Measurements from ENCODE around the gene MAST4.

The MAST4 gene

GRCh38 chr5:66851306-66851705 lies 255.1 kb downstream of the MAST4 start:
- peaks cover 11 to 18% (median 15%) of the 10 kb centered on the region in 4 experiments for H3K4me1 ChIP-seq (ENCODE audit: control extremely low read depth in 1 of 4, control insufficient read depth in 4 of 4, insufficient read depth in 4 of 4, low read length in 3 of 4)
- H3K36me3 ChIP-seq (ENCODE audit: control insufficient read depth in 4 of 4, insufficient read depth in 4 of 4, low read length in 3 of 4), result no peaks in the 10 kb centered on the region
- ChIA-PET POLR2A (no interaction called here), CTCF (no interaction called here)
- no peak for DNase-seq
- no peak overlapping the region for H3K27ac ChIP-seq (ENCODE audit: insufficient read depth in 1 of 2, low read depth in 1 of 2, low read length in 2 of 2, poor library complexity in 1 of 2, severe bottlenecking in 2 of 2)
- H3K9me3 ChIP-seq (ENCODE audit: control extremely low read depth in 1 of 5, control insufficient read depth in 4 of 5, insufficient read depth in 2 of 5, low read depth in 1 of 5, low read length in 4 of 5), result no peaks in the 10 kb centered on the region
- no peaks in the 10 kb centered on the region for H3K27me3 ChIP-seq (replicated peaks in 2 of 5; ENCODE audit: control insufficient read depth in 4 of 5, insufficient read depth in 5 of 5, low read length in 4 of 5)
- WGBS (ENCODE audit: insufficient coverage), result no CpG with 5 or more reads among the region's 2 CpGs
- H3K4me3 ChIP-seq (ENCODE audit: control insufficient read depth in 1 of 7, extremely low read depth in 1 of 7, insufficient read depth in 4 of 7, low read depth in 2 of 7, low read length in 6 of 7), result no peak overlapping the region

- Histone ChIP-seq H3K9me3 (ENCODE audit: control extremely low read depth in 1 of 5, control insufficient read depth in 4 of 5, insufficient read depth in 2 of 5, low read depth in 1 of 5, low read length in 4 of 5) (no peaks in the 10 kb centered on the region), H3K27ac (ENCODE audit: insufficient read depth in 1 of 2, low read depth in 1 of 2, low read length in 2 of 2, poor library complexity in 1 of 2, severe bottlenecking in 2 of 2) (no peak overlapping the region), H3K4me1 (ENCODE audit: control extremely low read depth in 1 of 4, control insufficient read depth in 4 of 4, insufficient read depth in 4 of 4, low read length in 3 of 4) (peaks cover 4 to 11% (median 8%) of the 10 kb centered on the region in 4 experiments), H3K4me3 (ENCODE audit: control insufficient read depth in 1 of 7, extremely low read depth in 1 of 7, insufficient read depth in 4 of 7, low read depth in 2 of 7, low read length in 6 of 7) (no peak overlapping the region), H3K27me3 (replicated peaks in 2 of 5; ENCODE audit: control insufficient read depth in 4 of 5, insufficient read depth in 5 of 5, low read length in 4 of 5) (peaks cover 0 to 4% (median 0%) of the 10 kb centered on the region in 5 experiments), H3K36me3 (ENCODE audit: control insufficient read depth in 4 of 4, insufficient read depth in 4 of 4, low read length in 3 of 4) (no peaks in the 10 kb centered on the region)
- ChIA-PET POLR2A (no interaction called here), CTCF (no interaction called here)
- 100% methylated on average over 3 of the region's 4 CpGs for WGBS (ENCODE audit: insufficient coverage)
- DNase-seq, result no peak
These were observed 258.2 kb downstream of the MAST4 start for GRCh38 chr5:66854416-66854815.

- Histone ChIP-seq H3K4me1 (ENCODE audit: control extremely low read depth in 1 of 4, control insufficient read depth in 4 of 4, insufficient read depth in 4 of 4, low read length in 3 of 4) (peaks cover under 1 to 10% (median 4%) of the 10 kb centered on the region in 4 experiments), H3K4me3 (ENCODE audit: control insufficient read depth in 1 of 7, extremely low read depth in 1 of 7, insufficient read depth in 4 of 7, low read depth in 2 of 7, low read length in 6 of 7) (no peak overlapping the region), H3K27me3 (replicated peaks in 2 of 5; ENCODE audit: control insufficient read depth in 4 of 5, insufficient read depth in 5 of 5, low read length in 4 of 5) (peaks cover 0 to 12% (median 4%) of the 10 kb centered on the region in 5 experiments), H3K36me3 (ENCODE audit: control insufficient read depth in 4 of 4, insufficient read depth in 4 of 4, low read length in 3 of 4) (no peaks in the 10 kb centered on the region), H3K27ac (ENCODE audit: insufficient read depth in 1 of 2, low read depth in 1 of 2, low read length in 2 of 2, poor library complexity in 1 of 2, severe bottlenecking in 2 of 2) (no peak overlapping the region), H3K9me3 (ENCODE audit: control extremely low read depth in 1 of 5, control insufficient read depth in 4 of 5, insufficient read depth in 2 of 5, low read depth in 1 of 5, low read length in 4 of 5) (no peaks in the 10 kb centered on the region)
- POLR2A ChIA-PET, result no interaction called here
- WGBS (ENCODE audit: insufficient coverage), result no CpG with 5 or more reads among the region's 2 CpGs
- CTCF ChIA-PET, result no interaction called here
- peak in 2 of 3 donors; percentile 40 to 66 for DNase-seq
These were observed 260.0 kb downstream of the MAST4 start for GRCh38 chr5:66856041-66856805.

- H3K27ac ChIP-seq (ENCODE audit: insufficient read depth in 1 of 2, low read depth in 1 of 2, low read length in 2 of 2, poor library complexity in 1 of 2, severe bottlenecking in 2 of 2), result no peak overlapping the region
- POLR2A ChIA-PET, result no interaction called here
- H3K9me3 ChIP-seq (ENCODE audit: control extremely low read depth in 1 of 5, control insufficient read depth in 4 of 5, insufficient read depth in 2 of 5, low read depth in 1 of 5, low read length in 4 of 5), result no peaks in the 10 kb centered on the region
- H3K36me3 ChIP-seq (ENCODE audit: control insufficient read depth in 4 of 4, insufficient read depth in 4 of 4, low read length in 3 of 4), result no peaks in the 10 kb centered on the region
- CTCF ChIA-PET, result no interaction called here
- H3K4me3 ChIP-seq (ENCODE audit: control insufficient read depth in 1 of 7, extremely low read depth in 1 of 7, insufficient read depth in 4 of 7, low read depth in 2 of 7, low read length in 6 of 7), result no peak overlapping the region
- peaks cover 0 to 14% (median 7%) of the 10 kb centered on the region in 5 experiments for H3K27me3 ChIP-seq (replicated peaks in 2 of 5; ENCODE audit: control insufficient read depth in 4 of 5, insufficient read depth in 5 of 5, low read length in 4 of 5)
- DNase-seq, result peak in 2 of 3 donors; percentile 20 to 32
- H3K4me1 ChIP-seq (ENCODE audit: control extremely low read depth in 1 of 4, control insufficient read depth in 4 of 4, insufficient read depth in 4 of 4, low read length in 3 of 4), result peaks cover 0 to 10% (median 2%) of the 10 kb centered on the region in 4 experiments
- 57% methylated on average over 2 of the region's 2 CpGs for WGBS (ENCODE audit: insufficient coverage)
These were observed 263.3 kb downstream of the MAST4 start for GRCh38 chr5:66859526-66859925.

GRCh38 chr5:66860199-66860975 lies 264.2 kb downstream of the MAST4 start:
- POLR2A ChIA-PET, result no interaction called here
- peaks cover 0 to 14% (median 7%) of the 10 kb centered on the region in 5 experiments for H3K27me3 ChIP-seq (replicated peaks in 2 of 5; ENCODE audit: control insufficient read depth in 4 of 5, insufficient read depth in 5 of 5, low read length in 4 of 5)
- H3K27ac ChIP-seq (ENCODE audit: insufficient read depth in 1 of 2, low read depth in 1 of 2, low read length in 2 of 2, poor library complexity in 1 of 2, severe bottlenecking in 2 of 2), result no peak overlapping the region
- no peaks in the 10 kb centered on the region for H3K36me3 ChIP-seq (ENCODE audit: control insufficient read depth in 4 of 4, insufficient read depth in 4 of 4, low read length in 3 of 4)
- 69% methylated on average over 4 of the region's 7 CpGs for WGBS (ENCODE audit: insufficient coverage)
- peaks cover 0 to 10% (median 2%) of the 10 kb centered on the region in 4 experiments for H3K4me1 ChIP-seq (ENCODE audit: control extremely low read depth in 1 of 4, control insufficient read depth in 4 of 4, insufficient read depth in 4 of 4, low read length in 3 of 4)
- DNase-seq, result no peak
- no peak overlapping the region for H3K4me3 ChIP-seq (ENCODE audit: control insufficient read depth in 1 of 7, extremely low read depth in 1 of 7, insufficient read depth in 4 of 7, low read depth in 2 of 7, low read length in 6 of 7)
- CTCF ChIA-PET, result no interaction called here
- no peaks in the 10 kb centered on the region for H3K9me3 ChIP-seq (ENCODE audit: control extremely low read depth in 1 of 5, control insufficient read depth in 4 of 5, insufficient read depth in 2 of 5, low read depth in 1 of 5, low read length in 4 of 5)

GRCh38 chr5:66861402-66861801 lies 265.2 kb downstream of the MAST4 start:
- no CpG with 5 or more reads among the region's 1 CpG for WGBS (ENCODE audit: insufficient coverage)
- Histone ChIP-seq H3K9me3 (ENCODE audit: control extremely low read depth in 1 of 5, control insufficient read depth in 4 of 5, insufficient read depth in 2 of 5, low read depth in 1 of 5, low read length in 4 of 5) (no peaks in the 10 kb centered on the region), H3K4me3 (ENCODE audit: control insufficient read depth in 1 of 7, extremely low read depth in 1 of 7, insufficient read depth in 4 of 7, low read depth in 2 of 7, low read length in 6 of 7) (no peak overlapping the region), H3K27me3 (replicated peaks in 2 of 5; ENCODE audit: control insufficient read depth in 4 of 5, insufficient read depth in 5 of 5, low read length in 4 of 5) (peaks cover 0 to 14% (median 7%) of the 10 kb centered on the region in 5 experiments), H3K36me3 (ENCODE audit: control insufficient read depth in 4 of 4, insufficient read depth in 4 of 4, low read length in 3 of 4) (no peaks in the 10 kb centered on the region), H3K27ac (ENCODE audit: insufficient read depth in 1 of 2, low read depth in 1 of 2, low read length in 2 of 2, poor library complexity in 1 of 2, severe bottlenecking in 2 of 2) (no peak overlapping the region), H3K4me1 (ENCODE audit: control extremely low read depth in 1 of 4, control insufficient read depth in 4 of 4, insufficient read depth in 4 of 4, low read length in 3 of 4) (peaks cover 0 to 4% (median 0%) of the 10 kb centered on the region in 4 experiments)
- no peak for DNase-seq
- ChIA-PET CTCF (no interaction called here), POLR2A (no interaction called here)

- ChIA-PET CTCF (no interaction called here), POLR2A (no interaction called here)
These were observed 265.8 kb downstream of the MAST4 start for GRCh38 chr5:66862020-66862419.

More at GRCh38 chr5:66862020-66862419, 265.8 kb downstream of the MAST4 start:
- no peaks in the 10 kb centered on the region for H3K36me3 ChIP-seq (ENCODE audit: control insufficient read depth in 4 of 4, insufficient read depth in 4 of 4, low read length in 3 of 4)
- no peaks in the 10 kb centered on the region for H3K9me3 ChIP-seq (ENCODE audit: control extremely low read depth in 1 of 5, control insufficient read depth in 4 of 5, insufficient read depth in 2 of 5, low read depth in 1 of 5, low read length in 4 of 5)
- DNase-seq, result no peak
- H3K4me1 ChIP-seq (ENCODE audit: control extremely low read depth in 1 of 4, control insufficient read depth in 4 of 4, insufficient read depth in 4 of 4, low read length in 3 of 4), result peaks cover 0 to 4% (median 0%) of the 10 kb centered on the region in 4 experiments
- WGBS (ENCODE audit: insufficient coverage), result no CpG with 5 or more reads among the region's 2 CpGs
- no peak overlapping the region for H3K27ac ChIP-seq (ENCODE audit: insufficient read depth in 1 of 2, low read depth in 1 of 2, low read length in 2 of 2, poor library complexity in 1 of 2, severe bottlenecking in 2 of 2)
- H3K27me3 ChIP-seq (replicated peaks in 2 of 5; ENCODE audit: control insufficient read depth in 4 of 5, insufficient read depth in 5 of 5, low read length in 4 of 5), result peaks cover 0 to 14% (median 7%) of the 10 kb centered on the region in 5 experiments
- H3K4me3 ChIP-seq (ENCODE audit: control insufficient read depth in 1 of 7, extremely low read depth in 1 of 7, insufficient read depth in 4 of 7, low read depth in 2 of 7, low read length in 6 of 7), result no peak overlapping the region
